Frontal cortex (tissue), 4 donors: ENCODE data around the gene MACC1. TPM values are rescaled to one million over a fixed set of nuclear protein-coding genes. Genes with fewer than 3 reads are reported as not detected.
"Not testable (repeated sequence)": the region's sequence is repeated elsewhere in the genome, so short reads cannot be mapped to it uniquely, and the experiment has no call there.

Source experiments
- DNase-seq, 2 donors: peaks; one replicate each; pipeline ENCODE4 v3.0.0; 2012; ENCODE audit warnings: low spot score in 2 of 2
- FAIRE-seq: peaks from 2 replicates; lab custom pipeline; 2012; peaks lifted over from hg19 to GRCh38; lab: Jason Lieb, UNC
- total RNA-seq: library from RNA; depleted of rRNA; stranded (reverse); fragments of >200 nt; gene quantifications from one replicate; pipeline ENCODE4 v1.2.3, GENCODE V29; 2014
- donor health status: control.
- donor health status: control.
- donor health status: control.

MACC1 gene
- total RNA-seq, 1 donor from 2014 or later = 0.41 TPM

GRCh38 chr7:20141666-20142065 is 75.5 kb downstream of the MACC1 start:
- no peak for FAIRE-seq
- DNase-seq = peak in 1 of 2 donors; percentile 8

GRCh38 chr7:20141002-20141345 is 76.2 kb downstream of the MACC1 start:
- DNase-seq = no peak
- FAIRE-seq = no peak

DNA sequence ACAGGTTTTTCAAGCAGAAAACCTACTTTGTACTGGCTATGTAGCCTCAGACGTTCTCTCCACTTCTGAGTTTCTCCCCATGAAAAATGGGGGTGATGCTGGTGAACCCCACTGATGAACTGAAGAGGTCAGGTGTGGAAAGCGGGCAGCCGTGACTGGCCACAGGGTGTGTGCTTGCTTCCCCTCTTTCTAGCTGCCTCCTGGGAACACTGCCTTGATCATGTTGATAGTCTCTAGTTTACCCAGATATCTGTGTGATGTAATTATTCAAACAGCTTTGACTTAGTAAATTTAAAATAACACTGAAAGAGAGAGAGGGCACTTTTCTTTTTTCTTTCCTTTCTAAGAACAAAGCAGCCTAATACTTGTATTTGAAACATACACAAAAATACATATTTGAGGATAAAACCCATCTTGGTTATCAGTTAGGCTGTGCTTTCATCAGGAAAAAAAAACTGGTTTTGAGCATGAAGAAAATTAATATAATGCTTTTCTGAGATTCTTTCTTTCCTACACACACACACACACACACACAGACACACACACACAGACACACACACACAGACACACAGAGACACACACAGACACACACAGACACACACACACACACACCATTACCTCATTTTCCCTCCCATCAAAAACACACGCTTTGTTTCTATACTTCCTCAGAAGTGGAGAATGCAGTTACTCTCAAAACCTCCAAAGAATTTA is 76.7 kb downstream of the MACC1 start:
- DNase-seq (no peak), FAIRE-seq (no peak)

- DNase-seq (no peak), FAIRE-seq (peak; percentile 93)
Measured at GRCh38 chr7:20136647-20137046, 80.5 kb downstream of the MACC1 start.

DNA sequence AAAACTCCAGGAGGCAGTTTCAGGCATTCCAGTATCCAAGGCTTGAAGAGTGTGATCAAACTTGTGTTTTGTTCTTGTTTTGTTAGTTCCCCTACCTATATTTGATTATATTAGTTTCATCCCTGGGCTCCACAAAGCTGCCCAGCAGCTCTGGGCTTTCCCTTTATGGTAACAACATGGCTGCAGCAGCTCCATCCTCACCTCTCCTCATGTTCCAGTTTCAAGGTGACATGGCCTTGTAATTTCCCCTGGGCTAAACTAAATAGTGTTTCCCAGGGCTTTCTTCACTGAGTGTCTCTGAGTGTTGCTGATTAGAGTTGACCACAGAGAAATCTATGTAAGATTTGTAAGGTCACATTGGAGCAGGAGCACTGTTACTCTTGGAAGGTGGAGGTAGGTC is 83.4 kb downstream of the MACC1 start:
- FAIRE-seq = no peak
- DNase-seq = no peak

DNA sequence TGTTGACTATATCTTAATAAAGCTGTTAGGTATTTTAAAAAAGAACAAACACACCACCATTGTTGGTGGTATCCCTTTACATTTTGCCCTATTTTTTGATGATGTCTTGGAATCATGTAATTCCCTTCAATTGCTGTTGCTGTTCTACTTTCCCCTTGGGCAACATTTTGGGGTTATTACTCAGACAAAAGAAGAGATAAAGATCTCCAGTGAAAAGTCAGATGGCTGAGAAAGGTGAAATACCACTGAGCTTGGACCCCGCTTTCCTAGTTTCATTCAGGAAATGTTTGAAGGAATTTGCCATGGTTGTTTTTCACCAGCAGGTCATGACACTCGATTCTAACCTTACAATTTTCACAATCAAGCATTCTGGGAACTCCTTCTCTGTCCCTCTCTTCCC is 84.6 kb downstream of the MACC1 start:
- DNase-seq (no peak), FAIRE-seq (no peak)

DNA sequence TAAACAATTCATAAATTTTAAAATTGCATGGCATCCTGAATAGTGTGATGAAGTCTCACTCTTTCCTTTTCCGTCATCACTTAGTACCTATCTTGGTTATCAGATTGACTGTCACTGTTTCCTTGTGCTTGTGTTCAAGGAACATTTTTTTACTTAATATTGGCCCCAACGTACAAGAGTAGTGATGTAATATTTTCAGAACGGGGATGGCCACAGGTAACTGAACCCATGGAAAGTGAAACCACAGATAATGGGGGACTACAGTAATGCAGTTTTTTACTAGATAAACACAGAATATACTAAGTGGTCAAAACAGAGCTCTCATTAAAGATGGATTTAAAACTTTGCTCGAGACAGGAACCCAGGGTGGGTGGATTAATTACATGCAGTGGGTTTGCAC is 85.4 kb downstream of the MACC1 start:
- DNase-seq (no peak), FAIRE-seq (no peak)

- no peak for FAIRE-seq
- no peak for DNase-seq
Measured at GRCh38 chr7:20129920-20130319, 87.3 kb downstream of the MACC1 start.

GRCh38 chr7:20128001-20128400 is 89.2 kb downstream of the MACC1 start:
- FAIRE-seq (no peak), DNase-seq (no peak)

DNA sequence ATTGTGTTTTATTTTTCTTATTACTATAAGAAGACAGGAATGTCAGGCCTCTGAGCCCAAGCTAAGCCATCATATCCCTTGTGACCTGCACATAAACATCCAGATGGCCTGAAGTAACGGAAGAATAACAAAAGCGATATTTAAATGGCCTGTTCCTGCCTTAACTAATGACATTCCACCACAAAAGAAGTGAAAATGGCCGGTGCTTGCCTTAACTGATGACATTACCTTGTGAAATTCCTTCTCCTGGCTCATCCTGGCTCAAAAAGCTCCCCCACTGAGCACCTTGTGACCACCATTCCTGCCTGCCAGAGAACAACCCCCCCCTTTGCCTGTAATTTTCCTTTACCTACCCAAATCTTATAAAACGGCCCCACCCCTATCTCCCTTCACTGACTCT is 91.1 kb downstream of the MACC1 start:
- FAIRE-seq, DNase-seq: not testable (repeated sequence)

GRCh38 chr7:20124087-20124486 is 93.1 kb downstream of the MACC1 start:
- DNase-seq, FAIRE-seq: not testable (repeated sequence)

- DNase-seq, FAIRE-seq: not testable (repeated sequence)
Measured at GRCh38 chr7:20122653-20123316, 94.4 kb downstream of the MACC1 start.

- DNase-seq (no peak), FAIRE-seq (no peak)
Measured at GRCh38 chr7:20122073-20122472, 95.1 kb downstream of the MACC1 start.

GRCh38 chr7:20121404-20121803 is 95.8 kb downstream of the MACC1 start:
- FAIRE-seq = no peak
- DNase-seq = no peak

GRCh38 chr7:20120611-20121168 is 96.5 kb downstream of the MACC1 start:
- DNase-seq, FAIRE-seq: not testable (repeated sequence)

- DNase-seq (no peak), FAIRE-seq (no peak)
Measured at GRCh38 chr7:20116869-20117268, 100.3 kb downstream of the MACC1 start.

DNA sequence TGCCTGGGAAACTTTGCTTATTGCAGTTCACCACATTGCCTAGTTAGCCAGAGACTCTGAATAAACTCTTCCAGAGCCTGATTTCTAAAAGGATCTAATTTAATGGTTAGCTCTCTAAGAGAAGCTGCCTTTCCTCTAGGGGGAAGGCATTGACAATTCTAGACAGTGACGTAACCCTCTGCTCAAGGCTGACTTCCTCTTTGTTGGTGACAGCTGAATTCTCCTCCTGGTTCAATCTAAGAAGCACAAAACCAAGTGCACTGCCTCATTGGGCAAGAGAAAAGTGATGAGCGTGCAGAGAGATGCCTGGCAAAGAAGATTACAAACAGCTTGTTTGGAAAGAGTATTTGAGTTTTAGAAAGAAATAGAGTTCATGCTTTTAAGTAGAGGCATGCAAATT is 102.7 kb downstream of the MACC1 start:
- FAIRE-seq (no peak), DNase-seq (no peak)

GRCh38 chr7:20113427-20114027 is 103.7 kb downstream of the MACC1 start:
- FAIRE-seq (no peak), DNase-seq (no peak)

GRCh38 chr7:20112696-20113095 is 104.5 kb downstream of the MACC1 start:
- DNase-seq = no peak

DNA sequence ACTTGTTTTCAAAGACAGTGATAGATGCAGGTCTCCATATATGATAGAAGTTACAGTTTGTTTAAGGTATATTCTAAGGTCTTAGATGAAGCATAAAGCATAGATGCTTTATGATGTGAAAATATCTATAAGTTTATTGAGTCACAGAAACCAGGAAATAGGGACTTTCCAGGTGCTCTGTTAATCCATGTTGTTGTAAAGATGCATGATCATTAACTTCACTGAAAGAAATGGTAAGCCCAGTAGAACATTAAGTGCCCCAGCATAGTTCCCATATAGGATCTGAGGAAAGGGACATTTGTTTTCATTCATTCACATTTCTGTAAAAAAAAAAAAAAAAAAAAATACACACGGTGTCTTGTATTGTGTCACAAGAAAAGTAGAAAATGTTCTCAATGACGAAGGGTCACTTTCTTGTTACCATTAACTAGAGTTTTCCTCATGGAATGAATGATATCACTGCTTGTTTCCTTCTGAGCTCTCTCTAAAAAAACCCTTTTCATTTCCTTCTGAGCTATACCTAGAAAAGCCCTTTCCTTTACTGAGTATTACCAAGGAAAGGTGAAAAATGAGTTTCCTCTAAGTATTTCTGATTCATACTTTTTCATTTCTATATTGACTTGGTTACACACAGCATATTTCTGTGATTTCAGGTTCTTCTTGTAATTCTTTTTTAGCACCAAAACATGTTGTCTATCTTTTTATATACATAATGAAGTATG is 105.2 kb downstream of the MACC1 start:
- no peak for FAIRE-seq
- DNase-seq = no peak

More at GRCh38 chr7:20112696-20113095, 104.5 kb downstream of the MACC1 start:
- FAIRE-seq = no peak
